Hematopoietic multipotent progenitor cell (in vitro differentiated cells): ENCODE measurements around the gene HPN. TPM values are rescaled to one million over a fixed set of nuclear protein-coding genes. Genes with fewer than 3 reads are reported as not detected.

ENCODE experiments used
- DNase-seq, 3 donors: peaks; one replicate each; pipeline ENCODE4 v3.0.0-alpha.2; 2011 to 2015; ENCODE audit warnings: low read depth in 2 of 3, low spot score in 2 of 3
- total RNA-seq: library from RNA; depleted of rRNA; stranded (reverse); fragments of >200 nt; gene quantifications from one replicate; pipeline ENCODE4 v1.2.3, GENCODE V29; 2012

HPN gene
- total RNA-seq, 1 donor = under 0.01 TPM

- DNase-seq = no peak
Observed at GRCh38 chr19:35059006-35059798, 17.7 kb downstream of the HPN start.

DNA sequence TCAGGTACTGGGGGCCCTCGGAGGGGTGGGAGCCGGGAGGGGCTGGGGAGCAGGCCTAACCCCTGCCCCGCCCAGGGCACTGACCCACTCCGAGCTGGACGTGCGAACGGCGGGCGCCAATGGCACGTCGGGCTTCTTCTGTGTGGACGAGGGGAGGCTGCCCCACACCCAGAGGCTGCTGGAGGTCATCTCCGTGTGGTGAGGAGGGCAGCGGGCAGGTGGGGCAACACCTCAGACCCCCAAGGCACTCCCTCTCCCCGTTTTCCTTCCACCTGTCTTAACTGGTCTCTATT, 18.2 kb downstream of the HPN start:
- DNase-seq = no peak

DNA sequence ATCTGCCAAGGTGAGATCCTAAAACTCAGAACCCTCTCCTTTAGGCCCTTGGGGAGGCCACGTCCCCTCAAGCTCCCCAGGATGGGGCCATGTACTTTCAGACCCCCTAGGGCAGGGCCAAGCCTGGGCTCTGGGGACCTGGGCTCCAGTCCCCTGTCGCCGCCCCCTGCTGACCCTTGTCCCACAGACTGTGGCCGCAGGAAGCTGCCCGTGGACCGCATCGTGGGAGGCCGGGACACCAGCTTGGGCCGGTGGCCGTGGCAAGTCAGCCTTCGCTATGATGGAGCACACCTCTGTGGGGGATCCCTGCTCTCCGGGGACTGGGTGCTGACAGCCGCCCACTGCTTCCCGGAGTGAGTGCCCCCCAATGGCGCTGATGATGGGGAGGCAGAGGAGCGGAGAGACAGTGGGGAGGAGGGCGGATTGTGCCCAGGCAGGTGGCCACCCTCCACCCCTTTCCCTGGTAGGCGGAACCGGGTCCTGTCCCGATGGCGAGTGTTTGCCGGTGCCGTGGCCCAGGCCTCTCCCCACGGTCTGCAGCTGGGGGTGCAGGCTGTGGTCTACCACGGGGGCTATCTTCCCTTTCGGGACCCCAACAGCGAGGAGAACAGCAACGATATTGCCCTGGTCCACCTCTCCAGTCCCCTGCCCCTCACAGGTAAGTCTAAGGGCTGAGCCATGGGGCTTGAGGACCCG, 18.8 kb downstream of the HPN start:
- no peak for DNase-seq

- DNase-seq = no peak
Observed at GRCh38 chr19:35061583-35062373, 20.3 kb downstream of the HPN start.

GRCh38 chr19:35062942-35063341, 21.4 kb downstream of the HPN start:
- no peak for DNase-seq

DNA sequence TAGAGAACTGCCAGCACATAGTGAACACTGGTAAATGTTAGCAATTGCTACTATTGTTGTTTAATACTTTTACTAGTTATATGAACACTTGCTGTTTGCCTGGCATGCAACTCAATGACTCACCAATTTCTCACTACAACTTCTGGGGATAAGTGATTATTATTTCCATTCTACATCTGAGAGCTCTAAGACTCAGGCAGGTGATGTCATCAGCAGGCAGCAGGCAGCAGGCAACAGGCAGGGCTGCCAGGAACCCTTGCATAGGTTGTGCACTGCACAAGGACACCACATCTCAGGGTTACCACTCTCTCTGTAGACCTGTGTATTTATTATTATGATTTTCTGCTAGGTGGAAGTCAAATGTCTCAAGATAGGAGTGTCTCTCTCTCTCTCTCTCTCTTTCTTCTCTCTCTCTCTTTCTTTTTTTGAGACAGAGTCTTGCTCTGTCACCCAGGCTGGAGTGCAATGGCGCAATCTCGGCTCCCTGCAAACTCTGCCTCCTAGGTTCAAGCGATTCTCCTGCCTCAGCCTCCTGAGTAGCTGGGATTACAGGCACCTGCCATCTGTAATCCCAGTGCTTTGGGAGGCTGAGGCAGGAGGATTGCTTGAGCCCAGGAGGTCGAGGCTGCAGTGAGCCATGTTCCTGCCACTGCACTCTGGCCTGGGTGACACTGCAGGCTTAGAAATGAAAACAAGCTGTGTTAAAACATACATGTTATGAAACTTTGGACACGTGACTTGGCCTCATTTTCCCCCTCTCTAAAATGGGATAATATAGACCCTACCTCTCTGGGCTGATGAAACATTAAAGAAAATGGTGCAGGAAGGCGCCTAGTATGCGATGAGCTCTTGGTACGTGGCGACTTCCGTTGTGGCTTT, 22.7 kb downstream of the HPN start:
- DNase-seq = no peak

- no peak for DNase-seq
Observed at GRCh38 chr19:35065574-35065973, 24.1 kb downstream of the HPN start.

DNA sequence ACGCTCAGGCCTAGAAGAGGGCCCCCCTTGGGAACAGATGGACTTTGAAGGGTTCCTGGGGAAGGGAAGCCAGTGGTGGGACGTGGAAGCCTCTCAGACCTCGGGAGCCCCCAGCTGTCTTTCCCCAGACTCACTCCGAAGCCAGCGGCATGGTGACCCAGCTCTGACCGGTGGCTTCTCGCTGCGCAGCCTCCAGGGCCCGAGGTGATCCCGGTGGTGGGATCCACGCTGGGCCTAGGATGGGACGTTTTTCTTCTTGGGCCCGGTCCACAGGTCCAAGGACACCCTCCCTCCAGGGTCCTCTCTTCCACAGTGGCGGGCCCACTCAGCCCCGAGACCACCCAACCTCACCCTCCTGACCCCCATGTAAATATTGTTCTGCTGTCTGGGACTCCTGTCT, 24.6 kb downstream of the HPN start:
- DNase-seq = no peak

- peak; percentile 73 to 94 (median 89) for DNase-seq
Observed at GRCh38 chr19:35066691-35067563, 25.4 kb downstream of the HPN start.

- DNase-seq = no peak
Observed at GRCh38 chr19:35068941-35069634, 27.6 kb downstream of the HPN start.

GRCh38 chr19:35069696-35070095, 28.2 kb downstream of the HPN start:
- no peak for DNase-seq

GRCh38 chr19:35070471-35070870, 28.9 kb downstream of the HPN start:
- DNase-seq = no peak

DNA sequence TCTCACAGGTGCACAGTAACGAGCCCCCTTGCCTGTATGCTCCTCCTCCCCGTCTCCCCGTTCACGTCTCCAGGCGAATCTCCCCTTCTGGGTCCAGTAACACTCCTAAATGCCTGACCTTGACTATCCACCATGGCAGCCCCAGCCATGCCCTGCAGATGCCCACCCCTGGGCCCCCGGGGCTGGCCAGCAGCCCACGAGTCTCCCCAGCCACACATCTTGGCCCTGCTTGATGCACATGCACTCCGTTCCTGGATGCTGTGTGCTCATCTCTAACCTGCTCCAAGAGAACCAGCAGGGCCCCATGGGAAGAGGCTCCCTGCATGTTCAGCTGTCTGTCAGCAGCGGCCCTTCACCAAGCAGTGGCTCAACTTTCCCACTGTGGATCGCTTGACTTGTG, 32.0 kb downstream of the HPN start:
- DNase-seq = no peak

DNA sequence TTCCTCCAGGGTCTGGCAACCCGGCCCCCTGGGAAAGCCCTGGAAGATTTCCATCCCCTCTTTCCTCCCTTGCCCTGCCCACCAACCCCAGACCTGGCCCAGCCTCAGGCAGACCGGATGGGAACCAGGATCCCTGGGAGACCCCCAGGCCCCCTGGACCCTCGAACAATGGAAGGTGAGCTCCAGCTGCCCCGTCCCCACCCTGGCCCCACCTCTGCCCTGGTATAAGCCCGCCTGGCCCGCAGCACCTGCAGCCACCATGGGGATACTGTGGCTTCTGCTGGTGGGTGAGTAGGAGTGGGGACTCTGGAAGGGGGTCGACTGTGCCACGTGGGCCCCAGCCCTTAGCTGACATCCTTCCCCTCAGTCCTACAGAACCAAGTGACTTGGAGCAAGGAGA, 32.4 kb downstream of the HPN start:
- no peak for DNase-seq

DNA sequence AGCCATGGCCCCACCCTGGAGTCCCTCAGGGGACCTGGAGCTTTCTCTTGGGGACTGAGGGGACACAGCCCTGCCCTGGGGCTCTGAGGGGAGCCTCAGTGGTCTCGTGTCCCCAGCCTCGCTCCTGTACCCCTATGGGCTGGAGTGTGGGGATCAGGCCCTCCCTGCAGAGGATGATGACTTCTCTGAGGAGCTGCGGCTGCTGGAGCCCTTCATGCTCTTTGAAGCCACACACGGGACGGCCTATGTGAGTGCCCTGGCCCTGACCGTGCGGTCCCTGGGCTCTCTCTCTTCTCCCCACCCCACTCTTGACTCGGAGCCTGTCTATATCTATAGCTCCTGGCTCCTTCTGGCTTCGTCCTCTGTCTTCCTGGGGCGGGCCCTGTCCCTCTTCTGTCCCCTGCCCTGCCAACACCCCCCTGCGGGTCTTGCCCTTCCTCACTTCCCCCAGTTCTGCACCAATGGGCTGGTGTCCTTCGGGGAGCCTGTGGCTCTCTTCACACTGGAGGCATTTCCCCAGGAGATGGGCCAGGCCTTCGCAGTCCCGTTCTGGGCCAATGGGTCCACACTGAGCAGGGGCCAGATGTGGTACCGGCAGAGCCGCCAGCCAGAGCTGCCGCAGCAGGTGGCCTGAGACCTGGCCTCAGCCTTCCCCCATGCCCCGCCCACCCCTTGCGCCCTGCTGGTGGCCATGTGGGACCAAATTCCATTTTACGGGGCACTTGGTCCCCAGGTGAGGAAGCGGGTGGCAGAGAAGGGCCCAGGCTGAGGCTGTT, 33.1 kb downstream of the HPN start:
- no peak for DNase-seq

GRCh38 chr19:35075202-35076025, 33.9 kb downstream of the HPN start:
- DNase-seq = no peak

GRCh38 chr19:35076026-35076370, 34.5 kb downstream of the HPN start:
- no peak for DNase-seq

- DNase-seq = peak in 1 of 3 donors; percentile 31
Observed at GRCh38 chr19:35076657-35077056, 35.1 kb downstream of the HPN start.
